ENCODE results near the gene CD37. TPM values are rescaled to one million over a fixed set of nuclear protein-coding genes. Genes with fewer than 3 reads are reported as not detected.

Gene CD37
- total and polyA plus RNA-seq, 2 donors (not counting 1 experiment from before 2014, with no cell fraction given) = 1,998 to 2,188 TPM

DNA sequence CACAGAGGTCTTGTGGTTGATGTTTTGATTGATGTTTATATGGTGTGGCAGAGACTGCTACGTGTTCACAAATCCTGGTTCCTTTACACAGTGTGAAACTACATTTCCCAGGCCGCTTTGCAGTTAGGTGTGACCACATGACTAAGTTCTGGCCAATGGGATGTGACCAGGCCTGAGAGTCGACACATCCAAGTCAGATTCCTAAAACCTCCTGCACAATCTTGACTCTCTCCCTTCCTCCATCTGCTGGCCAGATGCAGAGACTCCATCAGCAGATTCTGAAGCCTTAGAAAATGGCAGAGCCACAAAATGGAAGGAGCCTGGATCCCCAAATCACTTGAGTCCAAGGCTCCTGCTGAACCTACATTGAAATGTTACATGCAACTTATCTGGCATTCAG lies 12.6 kb downstream of the CD37 start:
- Mint-ChIP-seq H3K4me1 (peaks cover 39% of the 10 kb centered on the region), H3K9me3 (ENCODE audit: insufficient read depth) (no peaks in the 10 kb centered on the region), H3K27ac (peak overlapping the region; percentile 57), H3K4me3 (peak overlapping the region; percentile 18), H3K27me3 (no peaks in the 10 kb centered on the region)
- no peaks in the 10 kb centered on the region for H3K79me2 ChIP-seq (ENCODE audit: control insufficient read depth, insufficient read depth, low read length)
- H3K9me3 ChIP-seq (ENCODE audit: control extremely low read depth in 1 of 3, control insufficient read depth in 2 of 3, insufficient read depth in 1 of 3, low read length in 2 of 3) = peaks cover 0 to 5% (median 0%) of the 10 kb centered on the region in 3 donors
- no peak overlapping the region for H3K4me3 ChIP-seq (ENCODE audit: control extremely low read depth in 1 of 5, extremely low read depth in 1 of 5, insufficient read depth in 1 of 5, low read depth in 2 of 5, low read length in 4 of 5)
- H3K4me1 ChIP-seq (ENCODE audit: control insufficient read depth in 2 of 2, insufficient read depth in 2 of 2, low read length in 2 of 2) = peaks cover 6 to 38% of the 10 kb centered on the region in 2 donors
- 82% methylated on average over 3 of the region's 3 CpGs for WGBS (ENCODE audit: insufficient coverage)
- TF ChIP-seq, protein P1, sequence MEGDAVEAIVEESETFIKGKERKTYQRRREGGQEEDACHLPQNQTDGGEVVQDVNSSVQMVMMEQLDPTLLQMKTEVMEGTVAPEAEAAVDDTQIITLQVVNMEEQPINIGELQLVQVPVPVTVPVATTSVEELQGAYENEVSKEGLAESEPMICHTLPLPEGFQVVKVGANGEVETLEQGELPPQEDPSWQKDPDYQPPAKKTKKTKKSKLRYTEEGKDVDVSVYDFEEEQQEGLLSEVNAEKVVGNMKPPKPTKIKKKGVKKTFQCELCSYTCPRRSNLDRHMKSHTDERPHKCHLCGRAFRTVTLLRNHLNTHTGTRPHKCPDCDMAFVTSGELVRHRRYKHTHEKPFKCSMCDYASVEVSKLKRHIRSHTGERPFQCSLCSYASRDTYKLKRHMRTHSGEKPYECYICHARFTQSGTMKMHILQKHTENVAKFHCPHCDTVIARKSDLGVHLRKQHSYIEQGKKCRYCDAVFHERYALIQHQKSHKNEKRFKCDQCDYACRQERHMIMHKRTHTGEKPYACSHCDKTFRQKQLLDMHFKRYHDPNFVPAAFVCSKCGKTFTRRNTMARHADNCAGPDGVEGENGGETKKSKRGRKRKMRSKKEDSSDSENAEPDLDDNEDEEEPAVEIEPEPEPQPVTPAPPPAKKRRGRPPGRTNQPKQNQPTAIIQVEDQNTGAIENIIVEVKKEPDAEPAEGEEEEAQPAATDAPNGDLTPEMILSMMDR (IDR thresholded peaks at IDR 0.05) = no peak
- TF ChIP-seq EZH2 (IDR thresholded peaks at IDR 0.05; ENCODE audit: borderline replicate concordance, insufficient read depth, low read depth, low read length, poor library complexity, severe bottlenecking) = no peak
- H3K4me2 ChIP-seq (replicated peaks; ENCODE audit: low read depth, low read length, poor library complexity, severe bottlenecking) = no peak overlapping the region
- DNase-seq = peak; percentile 51
- H3K27me3 ChIP-seq (replicated peaks in 1 of 4; ENCODE audit: control extremely low read depth in 1 of 4, control insufficient read depth in 3 of 4, insufficient read depth in 4 of 4, low read length in 3 of 4) = no peaks in the 10 kb centered on the region
- peak; percentile 50 for ATAC-seq (ENCODE audit: low read depth)
- H3K27ac ChIP-seq (ENCODE audit: low read length in 2 of 2) = no peak overlapping the region
- intact Hi-C loops (cut with micrococcal nuclease) = no loop called here
- peaks cover 0 to 10% of the 10 kb centered on the region in 2 experiments for H3K36me3 ChIP-seq (replicated peaks in 1 of 2; ENCODE audit: control extremely low read depth in 1 of 2, control insufficient read depth in 1 of 2, extremely low read depth in 1 of 2, insufficient read depth in 2 of 2, low read length in 1 of 2)
- no peak overlapping the region for H3K9ac ChIP-seq (ENCODE audit: low read length)
- ChIA-PET POLR2A (interaction anchor here (0.8 to 1.4 kb wide), 2 partner anchors 10 to 12 kb away, joined by 3 to 4 read pairs; no protein-coding TSS in a partner anchor), CTCF (interaction anchor here (1.0 to 2.7 kb wide), 3 partner anchors 22 to 83 kb away, joined by 3 to 8 read pairs (median 4); no protein-coding TSS in a partner anchor)
- no peaks in the 10 kb centered on the region for H4K20me1 ChIP-seq (ENCODE audit: control insufficient read depth, insufficient read depth, low read length, poor library complexity, severe bottlenecking)
- H2AFZ ChIP-seq (ENCODE audit: insufficient read depth, low read depth, low read length, poor library complexity, severe bottlenecking) = no peak overlapping the region
